ENCODE results near the gene HGS. TPM values are rescaled to one million over a fixed set of nuclear protein-coding genes. Genes with fewer than 3 reads are reported as not detected.
A peak's percentile ranks its signal among the peaks of the same experiment; 100 is the strongest.

Gene HGS
- total and polyA plus RNA-seq, 2 of the 13 experiments (the other 11 are each of a cell fraction or from before 2014, with no cell fraction given): 73.3 to 78.1 TPM

- TF ChIP-seq CENPBD1 (CRISPR knock-in tag; IDR thresholded peaks at IDR 0.05; ENCODE audit: borderline replicate concordance, low read depth) (no peak; the same call in 1 of the 2 replicates), FOXK2 (IDR thresholded peaks at IDR 0.05) (no peak), ZNF574 (CRISPR knock-in tag; IDR thresholded peaks at IDR 0.05) (peak; percentile 98), HOXA3 (CRISPR knock-in tag; IDR thresholded peaks at IDR 0.05) (peak; percentile 94), MTERF4 (CRISPR knock-in tag; IDR thresholded peaks at IDR 0.05) (peak; percentile 97), ZNF607 (CRISPR knock-in tag; IDR thresholded peaks at IDR 0.05; ENCODE audit: borderline replicate concordance) (peak; percentile 70), ZFP91 (CRISPR knock-in tag; IDR thresholded peaks at IDR 0.05; ENCODE audit: borderline replicate concordance) (peak; percentile 96), SNAPC4 (CRISPR knock-in tag; IDR thresholded peaks at IDR 0.05) (no peak), SIN3B (IDR thresholded peaks at IDR 0.05; ENCODE audit: low read length) (peak; percentile 79), TEAD2 (CRISPR knock-in tag; IDR thresholded peaks at IDR 0.05) (no peak), ZSCAN12 (CRISPR knock-in tag; IDR thresholded peaks at IDR 0.05) (0 out of 2 replicates have a peak, but pooled peaks have one; percentile 43), TSC22D2 (CRISPR knock-in tag; IDR thresholded peaks at IDR 0.05; ENCODE audit: borderline replicate concordance) (peak; percentile 41; the same call in 1 of the 2 replicates), RXRB (CRISPR knock-in tag; IDR thresholded peaks at IDR 0.05; ENCODE audit: borderline replicate concordance) (peak; percentile 62; the same call in 1 of the 2 replicates), SOX6 (IDR thresholded peaks at IDR 0.05) (no peak), SOX6 (CRISPR knock-in tag; IDR thresholded peaks at IDR 0.05) (peak; percentile 21; the same call in 1 of the 2 replicates), ZNF773 (CRISPR knock-in tag; IDR thresholded peaks at IDR 0.05; ENCODE audit: borderline replicate concordance) (peak; percentile 91; the same call in 1 of the 2 replicates), TBL1XR1 (IDR thresholded peaks at IDR 0.05; ENCODE audit: borderline replicate concordance, low read length, partially characterized antibody) (no peak), SMAD1 (CRISPR knock-in tag; IDR thresholded peaks at IDR 0.05; ENCODE audit: borderline replicate concordance, low read depth) (peak; percentile 82; the same call in 1 of the 2 replicates)
Measured at GRCh38 chr17:81666342-81667191, 17.2 kb upstream of the HGS start, which contains the start of the genes CCDC137 and OXLD1 (continued).
